Upper lobe of left lung (tissue), 6 donors: ENCODE data around the gene TRIM66. TPM values are rescaled to one million over a fixed set of nuclear protein-coding genes. Genes with fewer than 3 reads are reported as not detected.

ENCODE experiments used
- ATAC-seq, 2 donors: fragments of 200-7000 bp; cut with Tn5 transposase; one replicate each; pipeline ENCODE4 v1.9.1; 2022; ENCODE audit warnings: mild to moderate bottlenecking in 2 of 2, moderate library complexity in 2 of 2; ENCODE audit not compliant: low FRiP score in 2 of 2
- DNase-seq, 2 donors: peaks; one replicate each; pipeline ENCODE4 v3.0.0-alpha.2; 2019 to 2020
- H3K27ac ChIP-seq, 4 donors: fragments of 200-600 bp; sonication (generic); one replicate each; pipeline ENCODE4 v1.5.1; 2016 to 2019
- H3K27me3 ChIP-seq, 4 donors: fragments of 200-600 bp; sonication (generic); one replicate each; pipeline ENCODE4 v1.5.1; 2017 to 2019
- H3K36me3 ChIP-seq, 4 donors: fragments of 200-600 bp; sonication (generic); one replicate each; pipeline ENCODE4 v1.5.1; 2016 to 2019
- H3K4me1 ChIP-seq, 4 donors: fragments of 200-600 bp; sonication (generic); one replicate each; pipeline ENCODE4 v1.5.1; 2018 to 2019
- H3K4me3 ChIP-seq, 4 donors: fragments of 200-600 bp; sonication (generic); one replicate each; pipeline ENCODE4 v1.5.1; 2017 to 2019; ENCODE audit warnings: mild to moderate bottlenecking in 2 of 4, moderate library complexity in 1 of 4
- H3K9me3 ChIP-seq, 4 donors: fragments of 200-600 bp; sonication (generic); one replicate each; pipeline ENCODE4 v1.5.1; 2018 to 2019
- CTCF ChIP-seq, 6 experiments: fragments of 450-650 bp in 4 of 6; fragments of 200-600 bp in 2 of 6; sonication (generic) in 2 of 6; IDR thresholded peaks; one replicate each; pipeline ENCODE4 v1.5.1; 2016 to 2019; ENCODE audit warnings: antibody characterized with exemption in 6 of 6
- EP300 ChIP-seq, 4 donors: sonication (generic); formaldehyde crosslinking; IDR thresholded peaks; one replicate each; pipeline ENCODE4 v1.5.1; 2017; ENCODE audit warnings: antibody characterized with exemption in 4 of 4, control low read depth in 2 of 4
- POLR2A ChIP-seq, 4 donors: fragments of 450-650 bp; IDR thresholded peaks; one replicate each; pipeline ENCODE4 v1.5.1; 2016 to 2017; ENCODE audit warnings: antibody characterized with exemption in 4 of 4, mild to moderate bottlenecking in 2 of 4
- POLR2AphosphoS5 ChIP-seq, 2 donors: sonication (generic); formaldehyde crosslinking; IDR thresholded peaks; one replicate each; pipeline ENCODE4 v1.5.1; 2017; ENCODE audit warnings: antibody characterized with exemption in 2 of 2
- WGBS, 2 donors: methylation state at CpG; one replicate each; pipeline ENCODE4 v1.1.5; 2017 to 2018; 5-methylcytosine and 5-hydroxymethylcytosine counted together
- total RNA-seq, 6 donors: library from RNA; depleted of rRNA in 4 of 6; stranded (reverse); fragments of >200 nt in 4 of 6; gene quantifications; one replicate each; pipeline versions ENCODE4 v1.1.0 to v1.2.1, GENCODE V29; 2016 to 2021
- donor health status: DM: no; HTN: no; CAD: no; lungs with moderate emphysema.
- donor health status: DM: no; HTN: yes; CAD: no; lungs with severe emphysema.

TRIM66 gene
- total RNA-seq, 6 donors from 2014 or later: 4.9 to 126 (median 11.2) TPM

- Histone ChIP-seq H3K9me3 (no peaks in the 10 kb centered on the region), H3K36me3 (peaks cover 3 to 73% (median 40%) of the 10 kb centered on the region in 4 donors), H3K4me1 (no peaks in the 10 kb centered on the region), H3K27me3 (no peaks in the 10 kb centered on the region), H3K27ac (no peak overlapping the region), H3K4me3 (no peak overlapping the region)
- WGBS, 2 donors: 75 to 85% methylated on average over 5 of the region's 5 CpGs
- ATAC-seq: no peak
- TF ChIP-seq CTCF (IDR thresholded peaks at IDR 0.05) (no peak), POLR2A (IDR thresholded peaks at IDR 0.05) (no peak), EP300 (IDR thresholded peaks at IDR 0.05) (no peak), POLR2AphosphoS5 (IDR thresholded peaks at IDR 0.05) (no peak)
- DNase-seq: no peak
These were observed 40.1 kb downstream of the TRIM66 start for GRCh38 chr11:8642196-8642841.

GRCh38 chr11:8641332-8641731 lies 41.1 kb downstream of the TRIM66 start:
- H3K27ac ChIP-seq: no peak overlapping the region
- no peak overlapping the region for H3K4me3 ChIP-seq
- DNase-seq (no peak), ATAC-seq (no peak)
- H3K27me3 ChIP-seq: no peaks in the 10 kb centered on the region
- peaks cover 3 to 76% (median 38%) of the 10 kb centered on the region in 4 donors for H3K36me3 ChIP-seq
- WGBS, 2 donors: 89 to 97% methylated on average over 2 of the region's 2 CpGs
- no peaks in the 10 kb centered on the region for H3K4me1 ChIP-seq
- no peaks in the 10 kb centered on the region for H3K9me3 ChIP-seq
- no peak for TF ChIP-seq CTCF (IDR thresholded peaks at IDR 0.05)
- TF ChIP-seq POLR2AphosphoS5 (IDR thresholded peaks at IDR 0.05): no peak
- TF ChIP-seq POLR2A (IDR thresholded peaks at IDR 0.05): no peak
- no peak for TF ChIP-seq EP300 (IDR thresholded peaks at IDR 0.05)

DNA sequence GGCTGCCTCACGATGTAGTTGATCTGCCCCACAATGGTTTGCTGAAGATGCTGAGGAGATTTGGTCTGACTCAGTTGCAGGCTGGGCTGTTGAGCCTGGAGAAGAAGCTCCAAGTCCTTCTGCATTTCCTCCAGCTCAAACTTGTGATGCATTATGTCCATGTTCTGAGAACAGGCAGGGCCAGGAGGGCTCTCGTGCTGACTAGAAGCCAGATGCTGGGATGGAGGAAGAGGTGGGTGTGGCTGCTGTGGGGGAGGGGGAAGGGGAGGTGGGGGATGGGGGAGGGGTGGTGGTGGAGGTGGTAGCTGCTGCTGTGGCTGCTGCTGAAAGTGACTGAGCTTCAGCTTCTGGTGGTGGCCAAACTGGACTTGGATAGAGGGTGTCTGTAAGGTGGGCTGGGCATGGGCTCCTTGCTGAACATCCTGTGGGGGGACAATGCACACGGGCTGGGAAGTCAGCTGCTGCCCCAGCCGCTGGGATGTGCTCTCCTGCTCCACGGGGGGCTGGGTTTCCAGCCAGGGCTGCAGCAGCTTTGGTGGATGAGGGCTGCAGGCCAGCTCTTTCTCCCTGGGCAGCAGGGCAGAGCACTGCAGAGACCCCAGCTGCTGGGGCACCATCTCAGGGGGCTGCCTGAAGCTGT lies 42.1 kb downstream of the TRIM66 start:
- peaks cover 3 to 70% (median 31%) of the 10 kb centered on the region in 4 donors for H3K36me3 ChIP-seq
- DNase-seq: peak in 1 of 2 donors; percentile 47
- no peaks in the 10 kb centered on the region for H3K9me3 ChIP-seq
- no peaks in the 10 kb centered on the region for H3K4me1 ChIP-seq
- 52 to 53% methylated on average over 3 to 5 of the region's 5 CpGs for WGBS, 2 donors
- no peak for ATAC-seq
- H3K27ac ChIP-seq: no peak overlapping the region
- H3K27me3 ChIP-seq: no peaks in the 10 kb centered on the region
- no peak overlapping the region for H3K4me3 ChIP-seq
- no peak for TF ChIP-seq CTCF (IDR thresholded peaks at IDR 0.05)

DNA sequence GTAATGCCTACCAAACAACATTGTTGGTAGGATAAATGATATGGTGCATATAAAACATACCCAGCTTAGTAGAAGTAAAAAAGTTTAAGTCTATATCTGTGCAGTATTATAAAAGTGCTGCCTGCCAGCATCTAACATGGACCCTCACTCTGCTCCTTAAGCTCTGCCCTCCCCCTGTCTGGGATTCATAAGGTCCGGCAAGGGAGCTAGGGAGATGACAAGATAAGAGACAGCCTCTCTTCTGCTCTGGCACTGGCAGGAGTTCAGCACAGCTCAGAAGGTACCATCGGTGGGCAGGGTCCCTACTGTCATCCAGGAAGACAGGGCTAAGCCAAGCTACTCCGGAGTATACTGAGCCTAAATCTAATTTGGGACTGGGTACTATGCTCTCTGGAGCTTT lies 42.8 kb downstream of the TRIM66 start:
- H3K4me1 ChIP-seq: no peaks in the 10 kb centered on the region
- no peak for ATAC-seq
- TF ChIP-seq CTCF (IDR thresholded peaks at IDR 0.05): no peak
- no peak overlapping the region for H3K27ac ChIP-seq
- WGBS, 2 donors: 60 to 88% methylated on average over 1 to 3 of the region's 3 CpGs
- no peaks in the 10 kb centered on the region for H3K27me3 ChIP-seq
- H3K4me3 ChIP-seq: no peak overlapping the region
- no peaks in the 10 kb centered on the region for H3K9me3 ChIP-seq
- H3K36me3 ChIP-seq: peaks cover 3 to 69% (median 31%) of the 10 kb centered on the region in 4 donors
- DNase-seq: no peak

GRCh38 chr11:8638300-8638699 lies 44.2 kb downstream of the TRIM66 start:
- peaks cover 3 to 73% (median 35%) of the 10 kb centered on the region in 4 donors for H3K36me3 ChIP-seq

More at GRCh38 chr11:8638300-8638699, 44.2 kb downstream of the TRIM66 start:
- Histone ChIP-seq H3K4me1 (no peaks in the 10 kb centered on the region), H3K9me3 (no peaks in the 10 kb centered on the region), H3K27ac (no peak overlapping the region), H3K4me3 (no peak overlapping the region), H3K27me3 (no peaks in the 10 kb centered on the region)
- no peak for DNase-seq
- no peak for TF ChIP-seq EP300 (IDR thresholded peaks at IDR 0.05)
- TF ChIP-seq CTCF (IDR thresholded peaks at IDR 0.05): no peak
- TF ChIP-seq POLR2A (IDR thresholded peaks at IDR 0.05): no peak
- no peak for ATAC-seq
- 94 to 98% methylated on average over 5 of the region's 5 CpGs for WGBS, 2 donors
